Pancreas (tissue), 10 donors: ENCODE data around the gene CHIA. TPM values are rescaled to one million over a fixed set of nuclear protein-coding genes. Genes with fewer than 3 reads are reported as not detected.

ENCODE experiments used
- ATAC-seq, 4 donors: fragments of 200-7000 bp; cut with Tn5 transposase; one replicate each; pipeline versions ENCODE4 v1.8.0 to v1.9.1; 2020; ENCODE audit warnings: mild to moderate bottlenecking in 4 of 4, moderate library complexity in 4 of 4
- DNase-seq, 6 donors: peaks; one replicate each; pipeline ENCODE4 v3.0.0-alpha.2; 2020
- FAIRE-seq: peaks from 2 replicates; lab custom pipeline; 2012; peaks lifted over from hg19 to GRCh38; lab: Jason Lieb, UNC
- H3K27ac ChIP-seq, 4 donors: fragments of 200-600 bp; sonication (generic); 1 replicate in 3 of 4; 2 replicates in 1 of 4; pipeline versions ENCODE4 v1.5.0 to v1.8.0; 2020
- H3K27me3 ChIP-seq, 4 donors: fragments of 200-600 bp; one replicate each; pipeline ENCODE4 v1.8.0; 2021
- H3K36me3 ChIP-seq, 3 donors: fragments of 200-600 bp; sonication (generic) in 1 of 3; one replicate each; pipeline versions ENCODE4 v1.5.0 to v1.8.0; 2020 to 2021
- H3K4me1 ChIP-seq, 3 donors: fragments of 200-600 bp; one replicate each; pipeline ENCODE4 v1.8.0; 2021
- H3K4me3 ChIP-seq, 4 donors: fragments of 200-600 bp; sonication (generic) in 2 of 4; one replicate each; pipeline versions ENCODE4 v1.5.0 to v1.8.0; 2020 to 2021
- H3K9me3 ChIP-seq, 4 donors: fragments of 200-600 bp; one replicate each; pipeline ENCODE4 v1.8.0; 2021
- CTCF ChIP-seq, 4 donors: fragments of 200-600 bp; sonication (generic) in 3 of 4; IDR thresholded peaks; one replicate each; pipeline versions ENCODE4 v1.5.0 to v1.8.0; 2021; ENCODE audit warnings: antibody characterized with exemption in 4 of 4
- WGBS, 2 donors: extraction: QIAGEN DNeasy Blood & Tissue Kit; methylation state at CpG; one replicate each; pipeline ENCODE4 v1.1.7; 2013; 5-methylcytosine and 5-hydroxymethylcytosine counted together
- intact Hi-C, 3 donors: fragments of 100-400 bp; cut with DNase I; formaldehyde crosslinking; loops; one replicate each; pipeline versions ENCODE4 v1.11.1 to v1.14.2; 2022
- polyA plus RNA-seq, 2 donors: library from polyadenylated mRNA; stranded (reverse); fragments of 200-250 nt; gene quantifications; one replicate each; pipeline ENCODE4 v1.2.3, GENCODE V29; 2013
- total RNA-seq, 6 donors: library from RNA; stranded (reverse); fragmentation: NEBNext Ultra II Directional in 4 of 6; extraction: Animal tissue kit (Norgen Biotek cat#: 25700) in 4 of 6; gene quantifications; one replicate each; pipeline versions ENCODE4 v1.2.1 to v1.2.4, GENCODE V29; 2021 to 2023
- donor health status: healthy with polysubstance abuse.
- donor health status: DM: no; HTN: no; CAD: no; lungs with moderate emphysema.
- donor health status: DM: no; HTN: no; CAD: no.
- donor health status: control.
- donor health status: control.
- donor health status: Bipolar disorder and iron deficiency.
- donor health status: DM: yes; HTN: yes; CAD: no.
- donor health status: DM: no; HTN: no; CAD: no.
- donor health status: DM: no; HTN: no; CAD: no.
- donor health status: DM: yes; HTN: yes; CAD: no.

CHIA gene
- total RNA-seq = not detected
- polyA plus RNA-seq = under 1 TPM in 1 of 2 donors, not detected in 1; 0.05 TPM

GRCh38 chr1:111290630-111291029 lies at the start of gene CHIA:
Gene CHIA (plus strand): TSS chr1:111290851. CDS start chr1:111310468, 19,617 bp downstream.
- ATAC-seq (peak in 2 of 4 donors; percentile 41 to 51), DNase-seq (peak in 1 of 6 donors; percentile 13)
- WGBS, 2 donors = 20 to 30% methylated on average over 7 of the region's 7 CpGs

GRCh38 chr1:111241797-111242196 lies 48.9 kb upstream of the CHIA start:
- Histone ChIP-seq H3K9me3 (no peaks in the 10 kb centered on the region), H3K36me3 (no peaks in the 10 kb centered on the region), H3K27ac (no peak overlapping the region), H3K4me3 (no peak overlapping the region), H3K27me3 (no peaks in the 10 kb centered on the region), H3K4me1 (no peaks in the 10 kb centered on the region)
- DNase-seq = no peak
- no peak for ATAC-seq
- TF ChIP-seq CTCF (IDR thresholded peaks at IDR 0.05) = no peak
- no peak for FAIRE-seq
- WGBS, 2 donors = 89 to 93% methylated on average over 2 of the region's 2 CpGs
- intact Hi-C loops = no loop called here

More at GRCh38 chr1:111290630-111291029, at the start of gene CHIA:
- no peak within 1 kb of the TSS for H3K4me3 ChIP-seq
- no peaks in the 10 kb centered on the region for H3K27me3 ChIP-seq
- FAIRE-seq = no peak
- intact Hi-C loops = no loop called here
- no peaks in the 10 kb centered on the region for H3K9me3 ChIP-seq
- H3K4me1 ChIP-seq = no peaks in the 10 kb centered on the region
- no peaks in the 10 kb centered on the region for H3K36me3 ChIP-seq
- TF ChIP-seq CTCF (IDR thresholded peaks at IDR 0.05) = no peak
- H3K27ac ChIP-seq = no peak within 1 kb of the TSS

GRCh38 chr1:111242805-111243523 lies 47.7 kb upstream of the CHIA start:
- H3K4me1 ChIP-seq = no peaks in the 10 kb centered on the region
- no peaks in the 10 kb centered on the region for H3K36me3 ChIP-seq
- DNase-seq (no peak), ATAC-seq (peak in 3 of 4 donors; percentile 30 to 74 (median 39)), FAIRE-seq (no peak)
- WGBS, 2 donors = 56 to 70% methylated on average over 4 of the region's 4 CpGs
- intact Hi-C loops = no loop called here
- H3K9me3 ChIP-seq = no peaks in the 10 kb centered on the region
- no peaks in the 10 kb centered on the region for H3K27me3 ChIP-seq
- no peak for TF ChIP-seq CTCF (IDR thresholded peaks at IDR 0.05)
- no peak overlapping the region for H3K4me3 ChIP-seq
- peak overlapping the region in 1 of 4 donors; percentile 33 for H3K27ac ChIP-seq

GRCh38 chr1:111247125-111247838 lies 43.4 kb upstream of the CHIA start:
- H3K9me3 ChIP-seq = no peaks in the 10 kb centered on the region
- no peak overlapping the region for H3K27ac ChIP-seq
- ATAC-seq = no peak
- no peak for DNase-seq
- intact Hi-C loops = no loop called here
- H3K4me1 ChIP-seq = no peaks in the 10 kb centered on the region
- no peaks in the 10 kb centered on the region for H3K27me3 ChIP-seq
- no peak for TF ChIP-seq CTCF (IDR thresholded peaks at IDR 0.05)
- H3K36me3 ChIP-seq = no peaks in the 10 kb centered on the region
- no peak for FAIRE-seq
- WGBS, 2 donors = 76 to 80% methylated on average over 5 of the region's 5 CpGs
- no peak overlapping the region for H3K4me3 ChIP-seq
